HFF-Myc (cell line): Measurements from ENCODE around the gene CAST.

ENCODE experiments used
- DNase-seq: peaks from one replicate; pipeline ENCODE4 v3.0.0-alpha.2; 2011; ENCODE audit warnings: low read depth; ENCODE audit errors: extremely low read depth
- H3K4me3 ChIP-seq: replicated peaks from 2 replicates; pipeline ENCODE4 v1.5.1; 2011; ENCODE audit warnings: low read depth, mild to moderate bottlenecking, control low read depth, low read length
- CTCF ChIP-seq: IDR thresholded peaks from 2 replicates; pipeline ENCODE4 v1.5.1; 2012; ENCODE audit warnings: mild to moderate bottlenecking, low read depth, low read length, control low read depth; ENCODE audit errors: missing control alignments

Gene CAST

GRCh38 chr5:96755851-96756250 lies 93.7 kb downstream of the CAST start:
- no peak for DNase-seq
- no peak for TF ChIP-seq CTCF

GRCh38 chr5:96756985-96757384 lies 94.8 kb downstream of the CAST start:
- no peak overlapping the region for H3K4me3 ChIP-seq
- no peak for TF ChIP-seq CTCF
- DNase-seq = no peak

More at GRCh38 chr5:96755851-96756250, 93.7 kb downstream of the CAST start:
- H3K4me3 ChIP-seq = no peak overlapping the region

DNA sequence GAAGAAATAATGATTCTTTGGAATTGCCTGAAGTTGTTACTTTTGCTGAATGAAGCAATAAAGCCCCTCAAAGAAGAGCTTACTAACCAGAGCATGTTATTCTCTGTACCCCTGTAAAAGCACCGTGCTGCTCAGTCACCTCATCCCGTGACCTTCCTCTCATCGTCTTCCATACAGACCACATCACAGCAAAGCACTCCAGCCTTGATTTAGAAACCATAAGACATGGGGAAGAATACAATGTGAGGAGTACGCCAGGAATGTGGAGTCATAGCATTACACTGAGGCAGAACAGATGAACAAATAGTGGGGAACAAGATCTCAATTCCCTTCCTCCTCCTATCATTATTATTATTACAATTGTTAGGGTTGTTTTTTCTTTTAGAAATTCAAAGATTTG lies 96.4 kb downstream of the CAST start:
- no peak for DNase-seq
- H3K4me3 ChIP-seq = no peak overlapping the region
- TF ChIP-seq CTCF = no peak

DNA sequence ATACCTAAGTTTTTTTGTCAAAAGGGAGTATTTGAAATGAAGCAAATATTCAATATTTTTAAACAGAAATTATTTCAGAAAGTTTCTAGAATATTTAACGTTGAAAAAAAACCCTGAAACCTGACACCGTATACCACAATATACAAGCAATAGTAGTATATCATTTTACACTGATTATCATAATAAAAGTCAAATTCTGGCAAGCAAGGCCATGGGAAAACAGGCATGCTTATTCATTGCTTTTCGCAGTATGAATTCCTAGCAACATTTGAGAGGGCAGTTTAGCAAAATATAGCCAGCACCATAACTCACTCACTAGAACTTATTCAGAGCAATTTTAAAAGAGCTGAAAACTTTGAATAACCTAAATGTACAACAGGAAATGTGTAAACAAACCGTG lies 99.4 kb downstream of the CAST start:
- DNase-seq = no peak
- no peak for TF ChIP-seq CTCF
- no peak overlapping the region for H3K4me3 ChIP-seq

GRCh38 chr5:96763026-96763425 lies 100.8 kb downstream of the CAST start:
- no peak for TF ChIP-seq CTCF
- no peak overlapping the region for H3K4me3 ChIP-seq
- DNase-seq = no peak

DNA sequence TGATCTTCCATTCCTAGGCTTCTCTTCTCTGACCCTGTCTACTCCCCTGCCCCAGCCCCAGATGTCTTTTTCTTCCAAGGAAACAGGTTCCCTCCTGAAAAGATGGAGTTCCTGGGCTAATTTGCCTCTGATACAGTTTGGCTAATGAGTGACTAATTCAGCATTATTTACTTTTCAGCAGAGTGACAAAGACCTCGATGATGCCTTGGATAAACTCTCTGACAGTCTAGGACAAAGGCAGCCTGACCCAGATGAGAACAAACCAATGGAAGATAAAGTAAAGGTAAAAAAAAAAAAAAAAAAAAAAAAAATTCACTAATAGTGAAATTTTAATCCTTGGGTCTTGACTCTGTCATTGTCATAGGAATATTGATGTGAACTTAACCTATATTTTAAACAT lies 102.9 kb downstream of the CAST start:
- no peak overlapping the region for H3K4me3 ChIP-seq
- DNase-seq = no peak
- no peak for TF ChIP-seq CTCF

GRCh38 chr5:96768708-96769251 lies 106.6 kb downstream of the CAST start:
- no peak overlapping the region for H3K4me3 ChIP-seq
- no peak for DNase-seq
- no peak for TF ChIP-seq CTCF
